Measurements from ENCODE around the gene SLC9A8.

Gene SLC9A8

DNA sequence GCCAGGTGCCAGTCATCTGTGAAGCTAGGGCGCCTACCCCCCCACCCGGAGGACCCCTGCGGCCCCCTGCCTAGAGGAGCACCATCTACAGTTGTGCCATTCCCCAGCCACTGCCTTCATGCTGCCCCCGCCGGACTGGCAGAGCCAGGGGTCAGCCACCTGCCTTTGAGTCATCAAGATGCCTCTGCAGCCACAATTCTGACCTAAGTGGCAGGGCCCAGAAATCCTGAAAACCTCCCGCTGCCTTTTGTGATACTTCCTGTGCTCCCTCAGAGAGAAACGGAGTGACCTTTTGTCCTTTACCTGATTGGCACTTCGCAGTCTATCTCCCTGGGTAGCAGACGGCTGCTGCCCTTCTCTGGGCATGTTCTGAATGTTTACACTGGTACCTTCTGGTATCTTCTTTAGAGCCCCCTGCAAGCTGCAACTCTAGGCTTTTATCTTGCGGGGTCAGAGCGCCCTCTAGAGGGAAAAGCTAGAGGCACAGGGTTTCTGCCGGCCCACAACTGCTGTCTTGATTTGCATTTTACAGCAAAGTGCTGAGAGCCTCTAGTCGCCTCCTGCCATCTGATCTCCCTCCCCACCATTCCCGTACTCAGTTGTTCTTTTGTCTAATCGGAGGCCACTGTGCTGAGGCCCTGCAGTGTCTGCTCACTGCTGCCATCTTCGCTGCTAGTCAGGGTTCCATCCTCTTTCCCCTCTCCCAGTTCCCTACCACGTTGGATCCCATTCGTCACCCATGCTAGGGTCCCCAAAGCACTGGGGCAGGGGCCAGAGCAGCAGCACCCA is 75.8 kb downstream of the SLC9A8 start:
- DNase-seq (ENCODE audit: low read depth in 2 of 2): peak; percentile 65 to 66
- TF ChIP-seq, protein P1, sequence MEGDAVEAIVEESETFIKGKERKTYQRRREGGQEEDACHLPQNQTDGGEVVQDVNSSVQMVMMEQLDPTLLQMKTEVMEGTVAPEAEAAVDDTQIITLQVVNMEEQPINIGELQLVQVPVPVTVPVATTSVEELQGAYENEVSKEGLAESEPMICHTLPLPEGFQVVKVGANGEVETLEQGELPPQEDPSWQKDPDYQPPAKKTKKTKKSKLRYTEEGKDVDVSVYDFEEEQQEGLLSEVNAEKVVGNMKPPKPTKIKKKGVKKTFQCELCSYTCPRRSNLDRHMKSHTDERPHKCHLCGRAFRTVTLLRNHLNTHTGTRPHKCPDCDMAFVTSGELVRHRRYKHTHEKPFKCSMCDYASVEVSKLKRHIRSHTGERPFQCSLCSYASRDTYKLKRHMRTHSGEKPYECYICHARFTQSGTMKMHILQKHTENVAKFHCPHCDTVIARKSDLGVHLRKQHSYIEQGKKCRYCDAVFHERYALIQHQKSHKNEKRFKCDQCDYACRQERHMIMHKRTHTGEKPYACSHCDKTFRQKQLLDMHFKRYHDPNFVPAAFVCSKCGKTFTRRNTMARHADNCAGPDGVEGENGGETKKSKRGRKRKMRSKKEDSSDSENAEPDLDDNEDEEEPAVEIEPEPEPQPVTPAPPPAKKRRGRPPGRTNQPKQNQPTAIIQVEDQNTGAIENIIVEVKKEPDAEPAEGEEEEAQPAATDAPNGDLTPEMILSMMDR (IDR thresholded peaks at IDR 0.05; ENCODE audit: low read depth, low read length): peak; percentile 88
- H3K4me3 ChIP-seq (replicated peaks in 1 of 2; ENCODE audit: low read depth in 2 of 2, low read length in 2 of 2): no peak overlapping the region

DNA sequence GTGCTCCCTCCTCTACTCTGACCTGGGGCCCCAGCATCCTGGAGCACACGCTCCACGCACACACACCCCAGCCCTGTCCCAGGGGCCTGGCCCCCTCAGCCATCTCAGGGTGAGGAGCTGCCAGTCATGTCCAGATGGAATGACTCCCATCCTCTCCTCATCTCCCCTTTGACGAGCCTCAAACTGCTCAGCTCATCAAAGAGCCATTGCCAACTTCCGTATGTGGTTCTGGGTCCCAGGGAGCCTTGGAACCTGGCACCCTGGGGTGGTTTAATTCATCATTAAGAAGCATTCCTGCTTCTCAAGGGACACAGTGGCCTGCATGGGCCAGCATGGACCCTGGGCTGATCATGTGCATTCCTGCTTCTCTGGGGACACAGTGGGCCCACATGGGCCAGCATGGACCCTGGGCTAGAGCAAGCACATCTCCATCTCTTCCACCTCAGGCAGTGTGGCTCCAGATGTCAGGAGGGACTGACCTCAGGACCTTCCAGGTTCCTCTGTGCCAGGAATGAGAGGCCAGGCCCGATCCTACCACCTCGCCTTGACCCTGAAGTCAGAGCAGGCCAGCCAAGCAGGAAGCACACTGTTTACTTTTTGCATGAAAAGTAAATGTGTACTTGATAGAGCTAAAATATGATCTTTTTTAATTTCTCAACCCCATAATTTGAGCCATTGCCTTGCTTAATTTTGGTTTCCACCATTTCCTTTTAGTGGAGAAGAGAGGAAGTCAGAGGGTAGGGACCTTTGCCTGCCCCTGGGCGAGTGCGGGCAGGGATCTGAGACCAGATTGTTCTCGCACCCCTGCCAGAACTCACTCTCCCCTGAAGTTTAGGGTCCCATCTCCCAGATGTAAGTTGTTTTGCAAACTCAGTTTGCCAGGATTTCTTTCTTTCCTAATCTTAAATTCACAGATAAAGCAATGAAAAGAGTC is 76.6 kb downstream of the SLC9A8 start:
- TF ChIP-seq, protein P1 (IDR thresholded peaks at IDR 0.05; ENCODE audit: low read depth, low read length): no peak
- H3K4me3 ChIP-seq (replicated peaks in 1 of 2; ENCODE audit: low read depth in 2 of 2, low read length in 2 of 2): no peak overlapping the region
- no peak for DNase-seq (ENCODE audit: low read depth in 2 of 2)

DNA sequence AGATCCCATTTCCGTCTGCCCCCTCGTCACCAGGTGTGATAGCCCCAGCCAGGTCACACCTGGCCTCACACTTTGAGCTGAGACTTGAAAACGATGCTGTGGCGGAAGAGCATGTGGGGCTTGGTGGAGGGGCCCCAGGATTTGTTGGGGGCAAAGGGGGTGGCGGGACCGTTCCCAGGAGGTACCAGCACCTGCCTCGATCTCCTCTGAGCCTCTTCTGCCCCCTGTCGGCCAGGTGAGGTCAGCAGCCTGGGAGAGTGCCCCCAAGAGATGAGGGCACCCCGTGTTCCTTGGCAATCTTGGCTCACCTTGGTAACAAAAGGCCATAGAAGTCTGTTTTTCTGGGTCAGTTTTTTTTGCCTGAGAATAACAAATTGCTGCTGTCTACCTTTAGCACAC is 77.3 kb downstream of the SLC9A8 start:
- TF ChIP-seq, protein P1 (IDR thresholded peaks at IDR 0.05; ENCODE audit: low read depth, low read length): no peak
- H3K4me3 ChIP-seq (replicated peaks in 1 of 2; ENCODE audit: low read depth in 2 of 2, low read length in 2 of 2): no peak overlapping the region
- DNase-seq (ENCODE audit: low read depth in 2 of 2): no peak

DNA sequence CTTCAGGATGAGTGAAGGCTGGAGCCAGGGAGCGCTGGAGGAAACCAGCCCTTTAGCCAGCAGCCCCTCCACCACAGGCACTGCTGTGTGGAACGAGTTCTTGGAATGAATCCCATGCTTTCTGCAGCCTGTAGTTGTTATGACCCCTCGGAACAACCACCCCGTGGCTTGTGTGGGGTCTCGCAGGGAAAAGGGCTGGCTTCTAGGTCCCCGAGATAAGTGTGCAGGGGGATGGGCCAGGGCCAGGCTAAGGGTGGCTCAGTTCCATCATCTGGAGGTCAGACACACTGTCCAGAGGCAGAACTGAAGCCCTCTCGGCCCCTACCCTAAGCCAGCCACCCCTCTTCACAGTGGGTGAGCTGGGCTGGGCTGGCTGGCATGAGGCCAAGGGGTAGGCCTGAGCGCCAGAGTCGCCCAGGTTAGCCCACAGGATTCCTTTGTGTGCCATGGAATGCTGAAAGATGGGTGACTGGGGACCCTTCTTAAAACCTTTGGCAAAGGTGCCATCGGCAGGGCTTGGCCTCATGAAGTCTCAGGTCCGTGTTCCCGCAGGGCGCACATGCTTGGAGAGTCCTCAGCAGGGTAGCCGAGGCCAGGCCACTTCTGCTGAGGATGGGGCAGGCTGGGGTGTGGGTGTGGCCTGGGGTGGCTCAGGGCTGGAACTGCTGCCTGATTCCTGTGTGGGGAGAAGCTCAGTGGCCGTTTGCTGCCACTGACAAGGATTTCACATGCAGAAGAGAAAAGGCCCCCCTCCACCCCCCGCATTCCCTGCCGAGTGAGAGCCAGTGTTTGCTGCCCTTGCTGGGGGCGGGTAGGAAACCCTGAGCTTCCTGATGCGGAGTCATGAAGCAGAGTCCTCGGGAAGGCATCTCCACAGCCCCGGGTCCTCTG is 78.1 kb downstream of the SLC9A8 start:
- TF ChIP-seq, protein P1 (IDR thresholded peaks at IDR 0.05; ENCODE audit: low read depth, low read length): no peak
- H3K4me3 ChIP-seq (replicated peaks in 1 of 2; ENCODE audit: low read depth in 2 of 2, low read length in 2 of 2): no peak overlapping the region
- DNase-seq (ENCODE audit: low read depth in 2 of 2): no peak

DNA sequence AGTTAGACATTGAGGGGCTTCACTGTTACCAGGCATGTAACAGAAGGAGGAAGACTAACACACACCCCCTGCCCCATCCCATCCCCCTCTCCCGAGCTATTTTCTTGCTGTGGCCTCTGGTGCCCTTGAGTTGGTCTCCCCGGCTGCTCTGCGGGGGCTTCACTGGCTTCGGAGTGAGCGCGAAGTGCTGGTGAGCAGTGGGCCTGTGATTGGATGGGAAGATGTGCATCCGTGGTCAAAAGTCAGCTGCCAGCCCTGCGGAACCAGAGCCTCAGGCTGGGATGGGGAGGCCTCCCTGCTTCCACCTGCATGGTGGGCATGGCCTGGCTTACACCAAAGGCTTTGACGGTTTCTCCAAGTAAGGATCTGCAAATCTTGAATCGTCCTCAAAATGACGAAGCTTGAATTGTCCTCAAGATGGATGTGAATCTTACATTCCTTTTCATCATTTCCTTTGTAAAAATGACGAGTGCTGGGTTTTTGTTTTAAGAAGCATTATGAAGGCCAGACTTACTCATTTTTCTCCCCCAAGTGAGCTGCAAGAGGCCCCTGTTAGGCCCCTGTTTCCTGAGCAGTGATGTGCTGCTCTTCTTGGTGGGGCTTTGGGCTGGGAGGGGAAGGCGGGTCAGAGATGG is 79.0 kb downstream of the SLC9A8 start:
- H3K4me3 ChIP-seq (replicated peaks in 1 of 2; ENCODE audit: low read depth in 2 of 2, low read length in 2 of 2): no peak overlapping the region
- TF ChIP-seq, protein P1 (IDR thresholded peaks at IDR 0.05; ENCODE audit: low read depth, low read length): no peak
- DNase-seq (ENCODE audit: low read depth in 2 of 2): no peak

DNA sequence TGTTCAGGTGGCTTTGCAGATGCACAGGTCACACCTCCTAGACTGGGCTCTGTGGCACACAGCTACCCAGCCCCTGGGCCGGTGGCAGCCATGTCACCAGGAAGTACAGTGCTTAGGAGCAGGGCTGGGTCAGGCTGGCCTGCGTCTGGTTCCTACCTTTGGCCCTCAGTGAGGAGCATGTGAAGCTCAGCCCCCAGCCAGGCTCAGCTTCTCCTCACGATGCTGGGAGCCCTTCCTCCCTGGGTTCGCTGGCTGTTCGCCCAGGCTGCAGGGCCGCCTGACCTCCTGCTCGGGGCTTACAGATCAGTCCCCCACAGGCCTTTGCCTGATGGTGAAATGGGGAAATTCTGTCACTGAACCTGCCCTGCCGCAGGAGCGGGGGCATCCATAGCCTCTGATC is 79.6 kb downstream of the SLC9A8 start:
- DNase-seq (ENCODE audit: low read depth in 2 of 2): no peak
- no peak overlapping the region for H3K4me3 ChIP-seq (replicated peaks in 1 of 2; ENCODE audit: low read depth in 2 of 2, low read length in 2 of 2)
- TF ChIP-seq, protein P1 (IDR thresholded peaks at IDR 0.05; ENCODE audit: low read depth, low read length): no peak

Data from cardiac fibroblast (primary cell).